Endodermal cell (in vitro differentiated cells): Measurements from ENCODE around the gene PCDHAC1. TPM values are rescaled to one million over a fixed set of nuclear protein-coding genes. Genes with fewer than 3 reads are reported as not detected.

Experiments used
- DNase-seq: peaks from one replicate; pipeline ENCODE4 v3.0.0-alpha.2; 2017
- H3K27ac ChIP-seq: 2 replicates; pipeline ENCODE4 v1.5.1; 2013; ENCODE audit warnings: mild to moderate bottlenecking, low read depth, low read length, moderate library complexity
- H3K27me3 ChIP-seq: 2 replicates; pipeline ENCODE4 v1.6.1; 2013; ENCODE audit warnings: mild to moderate bottlenecking, low read length, moderate library complexity; ENCODE audit not compliant: insufficient read depth, control insufficient read depth, poor library complexity, severe bottlenecking
- H3K36me3 ChIP-seq: 2 replicates; pipeline ENCODE4 v1.7.0; 2013; ENCODE audit warnings: mild to moderate bottlenecking, low read length, moderate library complexity; ENCODE audit not compliant: control insufficient read depth, insufficient read depth
- H3K4me1 ChIP-seq: one replicate; pipeline ENCODE4 v1.7.0; 2013; ENCODE audit warnings: low read length; ENCODE audit not compliant: control insufficient read depth, insufficient read depth
- H3K4me3 ChIP-seq: 2 replicates; pipeline ENCODE4 v1.5.1; 2013; ENCODE audit warnings: mild to moderate bottlenecking, low read length, moderate library complexity
- H3K9ac ChIP-seq: 2 replicates; pipeline ENCODE4 v1.6.1; 2013; ENCODE audit warnings: mild to moderate bottlenecking, low read length, moderate library complexity; ENCODE audit not compliant: poor library complexity, severe bottlenecking; ENCODE audit errors: extremely low read depth
- H3K9me3 ChIP-seq: 2 replicates; pipeline ENCODE4 v1.6.1; 2013; ENCODE audit warnings: mild to moderate bottlenecking, low read length, moderate library complexity; ENCODE audit not compliant: control insufficient read depth
- H3K27ac Mint-ChIP-seq: 2 replicates; pipeline ENCODE4 v1.8.0; 2020; ENCODE audit warnings: mixed read lengths
- H3K27me3 Mint-ChIP-seq: 2 replicates; pipeline ENCODE4 v1.8.0; 2021; ENCODE audit warnings: mild to moderate bottlenecking, mixed read lengths; ENCODE audit not compliant: insufficient read depth
- H3K36me3 Mint-ChIP-seq: 2 replicates; pipeline ENCODE4 v1.8.0; 2020; ENCODE audit warnings: low read depth, mixed read lengths
- H3K4me1 Mint-ChIP-seq: 2 replicates; pipeline ENCODE4 v1.8.0; 2020; ENCODE audit warnings: mixed read lengths
- H3K4me3 Mint-ChIP-seq: 2 replicates; pipeline ENCODE4 v1.8.0; 2020; ENCODE audit warnings: mild to moderate bottlenecking, moderate library complexity, mixed read lengths
- H3K9me3 Mint-ChIP-seq: 2 replicates; pipeline ENCODE4 v1.8.0; 2020; ENCODE audit warnings: mild to moderate bottlenecking, mixed read lengths
- CTCF ChIP-seq: fragments of 200-600 bp; sonication (generic); conservative IDR thresholded peaks from 2 replicates; pipeline ENCODE4 v1.5.0; 2021; ENCODE audit warnings: antibody characterized with exemption, mild to moderate bottlenecking
- WGBS, 2 experiments: methylation state at CpG; one replicate each; pipeline versions ENCODE4 v1.1.5 to v1.1.7; 2013; ENCODE audit warnings: missing lambda C conversion rate in 2 of 2, mixed read lengths in 1 of 2; ENCODE audit not compliant: insufficient coverage in 1 of 2, insufficient read length in 1 of 2; 5-methylcytosine and 5-hydroxymethylcytosine counted together
- total RNA-seq, 2 donors: library from RNA; stranded (reverse); fragmentation: NEBNext Ultra II Directional in 1 of 2; extraction: Animal tissue kit (Norgen Biotek cat#: 25700) in 1 of 2; gene quantifications; 2 replicates in 1 of 2; 3 replicates in 1 of 2; pipeline ENCODE4 v1.2.1, GENCODE V29; 2021

The PCDHAC1 gene
- total RNA-seq, 2 donors from 2014 or later, result 3.2 to 6.1 TPM

- H3K9ac ChIP-seq, result no peak within 1 kb of the TSS
- WGBS, 2 experiments, result 1% methylated on average over 50 to 80 of the region's 80 CpGs
- H3K27me3 Mint-ChIP-seq, result peaks cover 45% of the 10 kb centered on the region
Observed at GRCh38 chr5:140966293-140967225, 40.5 kb downstream of the PCDHAC1 start, which contains the start of gene PCDHAC2. Gene PCDHAC2, plus strand, starts transcription at chr5:140966476. Its CDS starts 291 bp downstream, at chr5:140966767.

GRCh38 chr5:140967226-140967893 lies 41.3 kb downstream of the PCDHAC1 start:
- Histone ChIP-seq H3K27me3 (peaks cover 49% of the 10 kb centered on the region), H3K4me1 (no peaks in the 10 kb centered on the region), H3K9me3 (no peaks in the 10 kb centered on the region), H3K9ac (no peak overlapping the region), H3K4me3 (peak overlapping the region; percentile 84), H3K27ac (no peak overlapping the region), H3K36me3 (no peaks in the 10 kb centered on the region)
- Mint-ChIP-seq H3K4me3 (peak overlapping the region; percentile 77), H3K9me3 (no peaks in the 10 kb centered on the region), H3K4me1 (peaks cover 5% of the 10 kb centered on the region), H3K27me3 (peaks cover 45% of the 10 kb centered on the region), H3K36me3 (peaks cover 4% of the 10 kb centered on the region), H3K27ac (no peak overlapping the region)
- peak; percentile 60 for DNase-seq
- TF ChIP-seq CTCF, result no peak
- WGBS, 2 experiments, result 56 to 64% methylated on average over 21 to 34 of the region's 34 CpGs

More at GRCh38 chr5:140966293-140967225, 40.5 kb downstream of the PCDHAC1 start, which contains the start of gene PCDHAC2:
- no peaks in the 10 kb centered on the region for H3K9me3 Mint-ChIP-seq
- peaks cover 4% of the 10 kb centered on the region for H3K36me3 Mint-ChIP-seq
- no peak within 1 kb of the TSS for H3K27ac Mint-ChIP-seq
- no peaks in the 10 kb centered on the region for H3K4me1 ChIP-seq
- no peaks in the 10 kb centered on the region for H3K9me3 ChIP-seq
- H3K4me1 Mint-ChIP-seq, result peaks cover 5% of the 10 kb centered on the region
- peak; percentile 89 for DNase-seq
- H3K27me3 ChIP-seq, result peaks cover 49% of the 10 kb centered on the region
- H3K27ac ChIP-seq, result no peak within 1 kb of the TSS
- no peaks in the 10 kb centered on the region for H3K36me3 ChIP-seq
- H3K4me3 ChIP-seq, result peak within 1 kb of the TSS; percentile 84
- peak within 1 kb of the TSS; percentile 77 for H3K4me3 Mint-ChIP-seq
- TF ChIP-seq CTCF, result no peak

- H3K36me3 ChIP-seq, result no peaks in the 10 kb centered on the region
- DNase-seq, result no peak
- TF ChIP-seq CTCF, result no peak
- H3K9ac ChIP-seq, result no peak overlapping the region
- no peak overlapping the region for H3K4me3 ChIP-seq
- no peak overlapping the region for H3K4me3 Mint-ChIP-seq
- peaks cover 39% of the 10 kb centered on the region for H3K27me3 ChIP-seq
- H3K9me3 ChIP-seq, result no peaks in the 10 kb centered on the region
- no peak overlapping the region for H3K27ac Mint-ChIP-seq
- H3K4me1 Mint-ChIP-seq, result peaks cover 5% of the 10 kb centered on the region
- H3K4me1 ChIP-seq, result no peaks in the 10 kb centered on the region
- no peak overlapping the region for H3K27ac ChIP-seq
- no peaks in the 10 kb centered on the region for H3K9me3 Mint-ChIP-seq
- H3K27me3 Mint-ChIP-seq, result peaks cover 38% of the 10 kb centered on the region
- H3K36me3 Mint-ChIP-seq, result peaks cover 4% of the 10 kb centered on the region
Observed at GRCh38 chr5:140969880-140970279, 43.8 kb downstream of the PCDHAC1 start.
